ENCODE results near the gene FGFR3. TPM values are rescaled to one million over a fixed set of nuclear protein-coding genes. Genes with fewer than 3 reads are reported as not detected.

FGFR3 gene
- polyA plus RNA-seq, 3 donors, result 67.4 to 139 (median 98.6) TPM

DNA sequence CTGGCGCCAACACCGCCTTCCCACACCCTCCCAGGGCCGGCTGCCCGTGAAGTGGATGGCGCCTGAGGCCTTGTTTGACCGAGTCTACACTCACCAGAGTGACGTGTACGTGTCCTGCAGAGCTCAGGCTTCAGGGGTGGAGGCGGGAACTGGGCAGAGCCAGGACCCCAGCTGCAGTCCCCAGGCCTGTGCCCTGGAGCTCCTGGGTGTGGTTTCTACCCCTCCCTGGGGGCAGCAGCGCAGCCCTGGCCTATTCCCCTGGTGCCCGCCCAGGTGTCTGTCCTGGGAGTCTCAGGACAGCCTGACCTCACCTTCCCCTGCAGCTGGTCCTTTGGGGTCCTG is 13.1 kb downstream of the FGFR3 start:
- DNase-seq (ENCODE audit: extremely low read depth in 1 of 11, low read depth in 9 of 11, low spot score in 4 of 11), result no peak

DNA sequence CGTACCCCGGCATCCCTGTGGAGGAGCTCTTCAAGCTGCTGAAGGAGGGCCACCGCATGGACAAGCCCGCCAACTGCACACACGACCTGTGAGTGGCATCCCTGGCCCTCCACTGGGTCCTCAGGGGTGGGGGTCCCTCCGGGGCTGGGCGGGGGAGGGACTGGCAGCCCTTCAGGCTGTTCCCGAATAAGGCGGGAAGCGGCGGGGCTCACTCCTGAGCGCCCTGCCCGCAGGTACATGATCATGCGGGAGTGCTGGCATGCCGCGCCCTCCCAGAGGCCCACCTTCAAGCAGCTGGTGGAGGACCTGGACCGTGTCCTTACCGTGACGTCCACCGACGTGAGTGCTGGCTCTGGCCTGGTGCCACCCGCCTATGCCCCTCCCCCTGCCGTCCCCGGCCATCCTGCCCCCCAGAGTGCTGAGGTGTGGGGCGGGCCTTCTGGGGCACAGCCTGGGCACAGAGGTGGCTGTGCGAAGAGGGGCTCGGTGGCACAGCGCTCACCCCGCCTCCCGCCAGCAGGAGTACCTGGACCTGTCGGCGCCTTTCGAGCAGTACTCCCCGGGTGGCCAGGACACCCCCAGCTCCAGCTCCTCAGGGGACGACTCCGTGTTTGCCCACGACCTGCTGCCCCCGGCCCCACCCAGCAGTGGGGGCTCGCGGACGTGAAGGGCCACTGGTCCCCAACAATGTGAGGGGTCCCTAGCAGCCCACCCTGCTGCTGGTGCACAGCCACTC is 13.7 kb downstream of the FGFR3 start:
- DNase-seq (ENCODE audit: extremely low read depth in 1 of 11, low read depth in 9 of 11, low spot score in 4 of 11), result no peak

DNA sequence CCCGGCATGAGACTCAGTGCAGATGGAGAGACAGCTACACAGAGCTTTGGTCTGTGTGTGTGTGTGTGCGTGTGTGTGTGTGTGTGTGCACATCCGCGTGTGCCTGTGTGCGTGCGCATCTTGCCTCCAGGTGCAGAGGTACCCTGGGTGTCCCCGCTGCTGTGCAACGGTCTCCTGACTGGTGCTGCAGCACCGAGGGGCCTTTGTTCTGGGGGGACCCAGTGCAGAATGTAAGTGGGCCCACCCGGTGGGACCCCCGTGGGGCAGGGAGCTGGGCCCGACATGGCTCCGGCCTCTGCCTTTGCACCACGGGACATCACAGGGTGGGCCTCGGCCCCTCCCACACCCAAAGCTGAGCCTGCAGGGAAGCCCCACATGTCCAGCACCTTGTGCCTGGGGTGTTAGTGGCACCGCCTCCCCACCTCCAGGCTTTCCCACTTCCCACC is 14.3 kb downstream of the FGFR3 start:
- DNase-seq (ENCODE audit: extremely low read depth in 1 of 11, low read depth in 9 of 11, low spot score in 4 of 11), result no peak

DNA sequence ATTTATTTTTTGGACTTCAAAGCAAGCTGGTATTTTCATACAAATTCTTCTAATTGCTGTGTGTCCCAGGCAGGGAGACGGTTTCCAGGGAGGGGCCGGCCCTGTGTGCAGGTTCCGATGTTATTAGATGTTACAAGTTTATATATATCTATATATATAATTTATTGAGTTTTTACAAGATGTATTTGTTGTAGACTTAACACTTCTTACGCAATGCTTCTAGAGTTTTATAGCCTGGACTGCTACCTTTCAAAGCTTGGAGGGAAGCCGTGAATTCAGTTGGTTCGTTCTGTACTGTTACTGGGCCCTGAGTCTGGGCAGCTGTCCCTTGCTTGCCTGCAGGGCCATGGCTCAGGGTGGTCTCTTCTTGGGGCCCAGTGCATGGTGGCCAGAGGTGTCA is 15.3 kb downstream of the FGFR3 start:
- no peak for DNase-seq (ENCODE audit: extremely low read depth in 1 of 11, low read depth in 9 of 11, low spot score in 4 of 11)

DNA sequence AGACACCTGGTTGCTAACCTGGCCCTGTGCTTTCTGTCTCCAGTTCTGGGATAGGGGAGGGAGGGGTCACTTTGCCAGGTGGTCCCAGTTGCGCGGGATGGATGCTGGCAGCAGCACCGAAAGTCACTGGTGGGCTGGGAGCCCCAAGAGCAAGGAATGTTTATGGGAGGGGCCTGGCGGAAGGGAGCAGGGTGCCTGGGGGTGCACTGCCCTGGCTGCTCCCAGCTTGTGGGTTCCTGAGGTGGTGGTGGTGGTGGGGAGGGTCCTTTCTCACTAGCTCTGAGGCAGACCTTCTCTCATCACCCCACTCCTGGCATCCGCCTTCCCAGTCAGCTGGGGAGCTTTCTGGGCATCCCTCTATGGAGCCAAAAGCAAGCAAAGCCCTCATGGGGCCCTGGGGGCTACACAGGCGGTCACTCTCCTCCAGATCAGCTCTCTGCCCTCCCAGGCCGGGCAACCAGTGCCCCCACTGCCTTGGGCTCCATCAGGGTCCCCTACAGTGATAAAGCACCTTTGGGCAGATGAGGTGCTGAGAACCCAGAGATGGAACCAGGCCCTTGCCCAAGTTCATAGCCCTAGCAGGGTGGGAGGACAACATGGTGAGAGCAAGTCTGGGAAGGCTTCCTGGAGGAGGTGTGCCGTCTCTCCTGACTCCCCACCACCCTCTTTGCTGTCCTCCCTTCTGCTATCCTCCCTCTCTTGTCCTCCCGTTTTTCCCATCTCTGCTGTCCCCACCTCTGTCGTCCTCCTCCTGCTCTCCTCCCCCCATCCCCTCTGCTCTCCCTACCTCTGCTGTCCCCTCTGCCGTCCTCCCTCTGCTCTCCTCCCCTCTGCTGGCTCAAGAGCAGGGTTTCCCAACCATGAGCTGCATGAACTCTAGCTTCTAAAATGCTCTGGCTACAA is 16.0 kb downstream of the FGFR3 start:
- DNase-seq (ENCODE audit: extremely low read depth in 1 of 11, low read depth in 9 of 11, low spot score in 4 of 11), result no peak

DNA sequence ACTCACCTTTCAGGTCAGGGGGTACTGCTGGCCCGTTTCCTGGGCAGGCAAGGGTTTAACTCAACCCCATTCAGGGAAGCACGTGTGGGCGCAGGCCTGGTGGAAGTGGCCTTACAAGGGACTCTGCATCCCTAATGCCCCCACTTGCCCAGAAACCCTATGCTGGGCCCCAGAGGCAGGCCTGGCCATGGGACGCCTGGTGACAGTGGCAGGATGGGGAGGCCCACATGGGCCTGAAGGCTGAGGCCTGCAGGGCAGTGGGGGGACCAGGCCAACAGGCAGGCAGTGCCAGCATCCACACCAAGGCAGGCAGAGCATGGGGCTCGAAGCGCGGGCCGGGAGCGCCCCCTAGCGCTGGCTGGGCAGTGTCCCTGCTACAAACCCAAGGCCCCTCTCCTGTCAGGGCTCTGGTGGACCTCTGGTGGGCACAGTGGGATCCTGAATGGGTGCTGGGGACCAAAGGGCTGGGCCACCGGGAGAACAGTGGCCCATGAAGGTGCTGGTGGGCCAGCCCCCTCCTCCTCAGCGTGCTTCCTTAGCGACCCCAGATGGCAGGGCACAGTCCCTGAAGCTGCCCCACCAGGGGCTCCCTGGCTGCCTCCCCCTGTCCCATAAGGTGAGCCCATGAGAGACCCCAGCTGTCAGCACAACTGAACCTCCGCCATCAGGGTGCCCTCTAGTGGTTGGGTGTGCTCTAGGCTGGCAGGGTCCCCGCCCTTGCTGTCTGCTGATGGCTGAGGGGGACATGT is 16.8 kb downstream of the FGFR3 start:
- DNase-seq (ENCODE audit: extremely low read depth in 1 of 11, low read depth in 9 of 11, low spot score in 4 of 11), result peak in 7 of 11 donors; percentile 47 to 62 (median 59)

DNA sequence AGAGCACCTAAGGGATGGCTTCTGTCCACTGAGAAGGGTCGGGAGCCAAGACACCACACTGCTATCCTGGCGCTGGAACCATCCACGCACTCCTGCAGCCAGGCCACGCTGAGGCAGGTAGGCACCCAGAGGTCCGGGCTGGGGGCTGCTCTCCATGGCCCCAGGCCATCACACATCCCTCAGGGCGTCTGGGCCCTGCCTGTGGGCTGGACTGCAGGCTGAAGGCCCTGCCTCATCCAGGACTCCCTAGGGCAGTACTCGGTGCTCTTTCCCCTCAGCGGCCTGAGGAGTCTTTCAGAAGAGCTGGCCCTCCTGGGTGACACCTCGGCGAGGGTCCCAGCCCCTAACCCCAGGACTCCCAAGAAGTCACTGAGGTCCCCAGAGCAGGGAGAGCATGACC is 17.7 kb downstream of the FGFR3 start:
- no peak for DNase-seq (ENCODE audit: extremely low read depth in 1 of 11, low read depth in 9 of 11, low spot score in 4 of 11)

DNA sequence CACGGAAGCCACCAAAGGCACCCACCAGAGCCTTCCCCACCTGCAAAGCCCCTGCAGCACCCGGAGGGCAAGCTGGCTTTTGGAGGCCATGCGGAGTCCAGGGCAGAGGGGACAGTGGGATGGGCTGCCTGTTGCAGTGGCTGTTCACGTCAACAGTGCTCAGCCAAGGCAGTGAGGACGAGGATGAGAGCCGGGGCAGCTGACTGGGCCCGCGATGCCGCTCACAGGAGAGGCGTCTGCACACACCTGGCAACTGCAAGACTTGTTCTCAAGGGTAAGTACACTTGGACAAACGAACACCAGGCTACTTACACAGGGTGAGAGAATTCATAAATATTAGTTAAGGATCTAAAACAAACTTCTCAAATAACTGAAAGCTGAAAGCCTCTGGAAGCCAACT is 19.6 kb downstream of the FGFR3 start:
- DNase-seq (ENCODE audit: extremely low read depth in 1 of 11, low read depth in 9 of 11, low spot score in 4 of 11), result no peak

DNA sequence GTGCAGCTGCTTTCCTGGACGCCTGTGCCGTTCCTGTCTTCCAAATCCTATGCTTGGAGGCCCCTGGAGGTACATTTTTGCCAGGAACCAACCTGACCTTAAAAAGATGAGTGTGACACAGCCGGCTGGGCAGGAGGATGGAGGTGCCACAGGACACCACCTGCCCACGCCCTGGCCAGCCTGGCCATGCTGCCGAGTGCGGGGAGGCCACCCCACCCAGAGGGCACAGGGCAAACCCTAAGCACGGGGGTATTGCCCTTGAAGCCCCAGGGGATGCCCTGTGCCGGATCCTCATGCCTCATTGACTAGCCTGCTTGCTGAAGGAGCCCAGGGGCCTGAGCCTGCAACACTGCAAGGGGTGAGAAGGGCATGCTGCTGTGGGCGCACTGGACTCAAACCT is 20.1 kb downstream of the FGFR3 start:
- DNase-seq (ENCODE audit: extremely low read depth in 1 of 11, low read depth in 9 of 11, low spot score in 4 of 11), result no peak

DNA sequence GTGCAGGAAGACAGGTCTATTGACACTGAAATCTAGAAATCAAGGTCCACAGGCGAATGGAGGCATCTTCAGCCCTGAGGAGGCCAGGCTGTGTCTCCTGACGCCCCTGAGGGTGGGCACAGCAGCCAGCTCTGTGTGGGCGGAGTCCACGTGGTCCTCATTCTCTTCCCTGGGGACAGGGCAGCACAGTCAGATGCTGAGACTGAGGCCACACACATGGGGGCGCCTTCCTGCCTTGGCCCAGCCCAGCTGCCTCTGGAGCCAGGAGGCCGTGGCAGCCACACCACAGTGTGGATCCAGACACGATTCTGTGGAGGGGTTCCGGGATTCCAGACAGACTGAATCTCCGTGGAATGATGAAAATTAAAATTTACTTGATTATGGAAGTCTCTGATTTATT is 20.8 kb downstream of the FGFR3 start:
- no peak for DNase-seq (ENCODE audit: extremely low read depth in 1 of 11, low read depth in 9 of 11, low spot score in 4 of 11)

DNA sequence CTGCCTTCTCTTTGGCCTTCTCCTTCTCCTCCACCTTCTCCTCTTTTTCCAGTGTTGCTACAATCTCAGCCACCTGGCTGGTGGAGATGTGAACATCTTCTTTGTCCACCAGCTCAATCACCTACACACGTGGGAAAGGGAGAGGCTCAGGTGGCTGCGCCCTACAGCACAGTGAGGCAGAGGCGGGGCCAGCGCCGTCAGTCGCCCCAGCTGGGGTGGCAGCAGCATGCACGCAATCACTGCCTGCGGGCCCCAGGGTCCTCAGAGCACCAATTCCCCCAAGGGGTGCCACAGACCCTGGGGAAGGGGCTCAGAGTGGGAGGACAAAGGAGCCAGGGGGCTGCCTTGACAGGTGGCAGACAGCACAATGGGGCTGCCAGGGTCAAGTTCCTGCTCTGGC is 21.4 kb downstream of the FGFR3 start:
- no peak for DNase-seq (ENCODE audit: extremely low read depth in 1 of 11, low read depth in 9 of 11, low spot score in 4 of 11)

DNA sequence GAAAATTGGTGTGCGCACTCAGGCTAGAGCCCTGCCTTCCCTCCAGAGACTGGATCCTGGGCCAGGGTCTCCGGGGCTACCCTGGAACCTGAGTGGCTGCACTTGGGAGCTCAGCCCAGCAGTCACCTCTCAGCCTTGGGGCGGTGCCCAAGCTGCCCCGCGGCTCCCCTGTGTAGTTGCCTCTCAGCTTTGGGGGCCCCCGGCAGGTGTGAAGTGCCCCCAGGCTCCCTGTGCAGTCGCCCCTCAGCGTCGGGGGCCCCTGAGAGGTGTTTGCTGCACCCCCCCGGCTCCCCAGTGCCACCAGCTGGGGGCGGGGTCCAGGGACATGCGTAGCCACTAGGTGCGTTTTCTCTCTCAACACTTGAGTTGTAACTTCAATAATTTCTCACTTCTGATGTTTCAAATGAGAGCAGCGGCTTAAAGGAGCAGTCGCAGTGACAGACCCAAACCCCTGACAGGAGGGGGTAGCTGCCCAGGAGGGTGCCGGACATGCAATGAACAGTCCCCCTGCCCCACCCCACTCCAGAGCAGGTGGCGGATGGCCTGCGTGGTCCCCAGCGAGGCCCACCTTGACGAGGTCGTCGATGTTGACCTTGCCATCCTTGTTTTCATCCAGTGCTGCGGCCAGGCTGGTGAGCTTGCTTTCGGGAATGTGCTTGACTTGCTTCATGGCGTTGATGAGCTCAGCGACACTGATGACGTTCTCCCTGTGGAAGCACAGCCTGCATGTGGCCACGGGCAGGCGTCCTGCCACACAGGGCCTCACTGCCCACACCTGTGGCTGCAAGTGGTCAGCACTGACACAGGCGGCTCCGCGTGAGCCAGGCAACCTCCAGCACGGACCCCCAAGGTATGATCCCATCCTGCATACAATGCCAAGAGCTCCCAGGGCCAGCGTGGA is 22.3 kb downstream of the FGFR3 start:
- no peak for DNase-seq (ENCODE audit: extremely low read depth in 1 of 11, low read depth in 9 of 11, low spot score in 4 of 11)

DNA sequence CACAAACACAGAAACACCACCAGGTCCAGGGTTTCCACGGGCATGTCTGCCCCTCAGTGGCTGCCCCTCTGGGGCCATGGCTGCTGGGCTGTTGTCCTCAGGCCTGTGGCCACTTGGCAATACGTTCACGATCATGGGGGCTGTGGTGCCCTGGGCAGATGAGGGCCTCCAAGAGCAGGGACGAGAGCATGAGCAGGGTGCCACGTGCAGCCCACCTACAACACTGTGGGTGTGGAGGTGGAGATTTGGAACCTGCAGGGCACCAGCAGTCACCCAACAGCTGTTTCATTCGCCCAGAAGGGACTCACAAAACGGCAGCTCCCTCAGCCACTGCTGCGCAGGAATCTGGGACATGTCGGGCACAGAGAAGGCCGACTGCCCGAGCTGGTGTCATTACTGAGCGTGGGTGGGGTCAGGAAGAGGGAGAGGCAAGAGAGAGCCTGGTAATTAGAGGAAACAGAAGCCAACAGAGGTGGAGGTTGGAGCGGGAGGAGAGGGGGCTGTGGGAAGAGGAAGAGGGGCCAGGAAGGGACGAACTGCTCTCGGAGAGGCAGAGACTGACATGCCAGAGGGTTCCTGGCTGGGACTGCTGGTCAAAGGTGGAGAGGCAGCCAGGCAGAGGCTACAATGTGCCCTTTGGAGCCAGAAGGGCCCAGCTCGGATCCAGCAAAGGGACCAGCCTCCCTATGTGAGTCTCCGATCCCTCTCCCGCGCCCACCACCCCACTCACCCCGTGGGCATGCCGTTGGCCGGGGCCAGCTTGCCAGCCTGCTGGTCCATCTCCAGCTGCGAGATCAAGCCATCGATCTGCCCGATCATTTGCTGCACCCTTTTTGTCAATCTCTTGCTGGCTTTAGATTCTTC is 23.1 kb downstream of the FGFR3 start:
- no peak for DNase-seq (ENCODE audit: extremely low read depth in 1 of 11, low read depth in 9 of 11, low spot score in 4 of 11)

DNA sequence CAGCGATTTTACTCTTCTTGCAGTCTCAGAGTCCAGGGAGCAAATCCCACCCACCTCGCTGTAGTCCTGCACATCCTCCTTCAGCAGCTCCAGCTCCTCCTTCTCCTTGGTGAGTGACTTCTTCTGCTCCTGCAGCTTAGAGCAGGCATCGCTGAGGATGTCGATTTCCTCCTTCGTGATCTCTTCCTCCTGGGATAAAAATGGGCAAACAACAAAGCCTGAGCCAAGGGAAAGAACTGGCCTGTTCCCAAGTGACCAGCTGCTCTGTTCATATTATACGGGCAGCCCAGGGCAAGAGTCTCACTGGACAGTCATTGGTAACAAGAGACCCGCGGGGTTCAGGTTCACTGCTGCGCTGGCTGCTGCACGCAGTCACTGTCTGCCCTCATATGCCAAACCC is 26.2 kb downstream of the FGFR3 start:
- no peak for DNase-seq (ENCODE audit: extremely low read depth in 1 of 11, low read depth in 9 of 11, low spot score in 4 of 11)

DNA sequence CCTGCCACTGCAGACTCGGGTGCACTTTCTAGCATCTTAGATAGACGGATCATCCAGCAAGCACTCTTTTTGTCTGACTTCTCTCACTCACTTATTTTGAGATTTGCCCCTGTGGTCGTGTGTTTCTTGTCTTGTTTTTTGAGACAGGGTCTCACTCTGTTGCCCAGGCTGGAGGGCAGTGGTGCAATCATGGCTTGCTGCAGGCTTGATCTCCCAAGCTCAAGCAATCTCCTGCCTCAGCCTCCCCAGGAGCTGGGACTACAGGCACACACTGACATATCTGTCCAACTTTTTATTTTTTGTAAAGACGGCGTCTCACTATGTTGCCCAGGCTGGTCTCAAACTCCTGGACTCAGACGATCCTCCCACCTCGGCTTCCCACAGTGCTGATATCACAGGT is 26.7 kb downstream of the FGFR3 start:
- no peak for DNase-seq (ENCODE audit: extremely low read depth in 1 of 11, low read depth in 9 of 11, low spot score in 4 of 11)

DNA sequence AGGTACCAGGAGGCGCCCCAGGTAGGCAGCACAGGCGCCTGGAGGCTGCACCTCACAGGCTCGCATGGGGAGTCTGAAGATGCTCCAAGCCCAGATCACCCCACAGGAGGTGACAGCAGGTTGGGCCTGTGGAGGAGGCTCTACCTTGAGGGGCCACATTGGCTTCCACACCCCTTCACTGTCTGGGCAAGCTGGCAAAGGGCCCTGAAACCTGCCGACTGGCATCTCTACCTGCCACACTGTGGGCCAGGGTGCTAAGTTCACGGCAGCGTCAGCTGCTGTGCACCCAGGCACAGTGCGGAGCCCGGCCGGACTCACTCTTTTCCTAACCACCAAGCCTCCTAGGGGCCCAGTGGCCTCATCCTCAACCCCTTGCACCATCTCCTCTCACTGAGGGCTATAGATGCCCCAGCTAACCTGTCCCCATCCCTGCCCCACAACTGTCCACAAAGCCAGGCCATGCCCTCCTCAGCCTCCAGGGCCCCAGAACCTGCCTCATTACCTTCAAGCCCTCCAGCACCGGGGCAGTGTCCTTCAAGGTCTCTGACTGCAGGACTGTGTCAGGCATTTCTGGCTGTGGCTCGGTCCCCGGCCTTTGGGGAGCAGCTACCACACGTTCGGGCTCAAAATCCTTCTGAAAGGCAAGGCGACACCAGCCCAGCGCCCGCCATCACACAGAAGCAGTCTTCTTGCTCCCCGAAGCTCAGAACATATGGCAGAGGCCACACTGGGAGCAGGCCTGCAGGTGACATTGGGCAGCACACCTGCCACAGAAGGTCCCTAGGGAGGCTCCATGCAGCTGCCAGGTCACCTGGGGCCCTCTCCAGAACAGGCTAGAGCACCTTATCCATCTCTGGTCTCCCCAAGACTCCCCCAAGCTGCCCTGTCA is 28.8 kb downstream of the FGFR3 start:
- no peak for DNase-seq (ENCODE audit: extremely low read depth in 1 of 11, low read depth in 9 of 11, low spot score in 4 of 11)

Data from renal cortex interstitium (tissue), 11 donors.